NCI-H1048 (cell line): ENCODE data around the gene SRRM2.
A peak's percentile ranks its signal among the peaks of the same experiment; 100 is the strongest.
"Not testable (repeated sequence)": the region's sequence is repeated elsewhere in the genome, so short reads cannot be mapped to it uniquely, and the experiment has no call there.

ENCODE experiments used
- DNase-seq: peaks from one replicate; lab custom pipeline; 2025; lab: John Stamatoyannopoulos, UW

The SRRM2 gene

DNA sequence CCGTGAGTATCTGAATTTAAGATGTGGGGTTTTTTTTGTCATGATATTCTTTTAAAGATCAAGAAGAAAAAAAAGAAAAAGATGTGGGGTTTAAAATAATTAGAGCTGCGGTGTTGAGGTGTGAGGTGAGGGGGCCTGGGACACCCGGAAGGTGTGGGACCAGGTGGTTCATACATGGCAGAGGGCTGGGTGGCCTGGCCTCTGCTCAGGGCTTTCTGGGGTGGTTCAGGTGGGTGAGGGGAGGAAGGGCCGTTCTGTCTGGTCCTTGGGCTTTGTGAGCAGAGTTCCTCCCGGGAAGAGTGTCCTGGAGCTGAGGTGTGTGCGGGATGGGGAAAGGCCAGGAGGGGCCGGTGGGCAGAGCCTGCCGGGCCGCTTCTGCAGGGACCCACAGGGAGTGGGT is 37.4 kb upstream of the SRRM2 start:
- DNase-seq, result no peak

DNA sequence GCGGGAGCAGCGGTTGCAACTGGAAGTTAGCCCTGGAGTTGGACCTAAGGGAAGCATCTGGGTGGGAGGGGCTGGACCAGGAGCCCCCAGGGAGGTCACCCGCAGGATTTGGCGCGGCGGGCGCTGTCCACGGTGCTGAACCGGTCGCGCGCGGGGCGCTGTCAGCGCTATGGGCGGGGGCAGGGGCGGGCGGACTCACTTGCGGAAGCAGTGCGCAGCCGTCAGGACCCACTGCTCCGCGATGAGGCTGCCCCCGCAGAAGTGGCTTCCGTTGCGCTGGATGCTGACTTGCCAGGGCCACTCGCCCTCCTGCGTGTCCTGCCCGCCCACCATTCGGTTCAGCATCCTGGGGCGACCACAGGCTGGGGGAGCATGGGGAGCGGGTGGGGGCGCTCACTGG is 36.9 kb upstream of the SRRM2 start:
- DNase-seq, result no peak

- DNase-seq, result no peak
These were observed 36.2 kb upstream of the SRRM2 start for GRCh38 chr16:2715966-2716885.

GRCh38 chr16:2716948-2717347 is 35.5 kb upstream of the SRRM2 start:
- no peak for DNase-seq

DNA sequence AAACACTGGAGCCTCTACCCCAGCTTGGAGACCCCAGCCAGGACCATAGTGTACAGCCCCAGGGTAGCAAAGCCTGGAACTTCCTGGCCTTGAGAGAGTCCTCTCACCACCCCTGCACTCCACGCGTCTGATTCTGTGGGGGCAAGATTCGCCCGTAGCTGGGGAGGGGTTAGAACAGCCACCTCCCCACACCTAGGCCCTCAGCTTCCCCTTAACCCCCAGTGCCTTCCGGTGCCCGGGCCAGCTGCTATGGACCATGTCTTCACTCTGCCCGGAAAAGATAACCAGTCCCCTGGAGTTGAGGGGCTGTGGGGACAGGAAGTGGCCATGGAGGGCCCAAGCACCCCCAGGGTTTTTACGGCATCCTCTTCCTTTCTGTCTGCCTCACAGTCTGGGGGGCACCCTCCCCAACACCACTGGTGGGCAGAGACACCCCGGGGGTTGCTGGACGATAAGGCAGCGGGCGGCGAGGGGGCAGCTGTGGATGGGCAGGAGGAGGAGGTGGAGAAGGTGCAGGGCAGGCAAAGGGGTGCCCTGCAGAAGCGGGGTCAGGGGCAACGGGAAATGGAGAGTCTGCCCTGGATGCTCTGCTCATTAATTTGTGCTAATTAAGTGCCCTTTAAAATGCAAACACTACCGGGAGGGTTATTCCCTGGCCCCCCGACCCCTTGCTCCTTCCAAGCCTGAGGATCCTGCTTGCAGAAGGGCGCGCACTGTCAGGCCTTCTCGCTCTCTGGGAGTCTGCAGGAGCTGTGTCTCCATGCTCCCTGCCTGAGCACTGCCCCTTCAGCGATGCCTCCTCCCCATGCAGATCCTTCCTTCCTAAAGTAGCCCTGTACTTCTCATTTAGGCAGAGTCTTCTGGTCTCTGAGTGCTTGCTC is 34.8 kb upstream of the SRRM2 start:
- DNase-seq, result no peak

- no peak for DNase-seq
These were observed 32.9 kb upstream of the SRRM2 start for GRCh38 chr16:2719328-2720063.

- DNase-seq, result no peak
These were observed 32.4 kb upstream of the SRRM2 start, which contains the start of gene PRSS27 for GRCh38 chr16:2720064-2720457. TSS of gene PRSS27 (minus strand) at chr16:2720224. CDS start at chr16:2720160, 64 bp downstream.

GRCh38 chr16:2720719-2721633 is 31.5 kb upstream of the SRRM2 start:
- DNase-seq, result peak; percentile 32

DNA sequence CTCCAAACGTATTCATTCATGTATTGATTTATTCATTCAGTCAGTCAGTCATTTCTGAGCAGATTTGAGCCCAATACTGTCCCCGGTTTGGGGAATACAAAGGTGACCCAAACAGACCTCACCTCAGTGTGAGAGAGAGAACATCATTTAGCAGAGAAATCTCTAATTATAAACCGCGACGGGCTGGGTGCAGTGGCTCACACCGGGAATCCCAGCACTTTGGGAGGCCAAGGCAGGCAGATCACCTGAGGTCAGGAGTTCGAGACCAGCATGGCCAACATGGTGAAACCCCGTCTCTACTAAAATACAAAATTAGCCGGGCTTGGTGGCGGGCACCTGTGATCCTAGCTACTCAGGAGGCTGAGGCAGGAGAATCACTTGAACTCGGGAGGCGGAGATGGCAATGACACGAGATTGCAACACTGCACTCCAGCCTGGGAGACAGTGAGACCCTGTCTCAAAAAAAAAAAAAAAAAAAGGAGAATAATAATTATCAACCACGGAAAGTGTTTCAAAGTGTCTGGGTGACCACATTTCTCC is 30.7 kb upstream of the SRRM2 start:
- DNase-seq, result not testable (repeated sequence)

DNA sequence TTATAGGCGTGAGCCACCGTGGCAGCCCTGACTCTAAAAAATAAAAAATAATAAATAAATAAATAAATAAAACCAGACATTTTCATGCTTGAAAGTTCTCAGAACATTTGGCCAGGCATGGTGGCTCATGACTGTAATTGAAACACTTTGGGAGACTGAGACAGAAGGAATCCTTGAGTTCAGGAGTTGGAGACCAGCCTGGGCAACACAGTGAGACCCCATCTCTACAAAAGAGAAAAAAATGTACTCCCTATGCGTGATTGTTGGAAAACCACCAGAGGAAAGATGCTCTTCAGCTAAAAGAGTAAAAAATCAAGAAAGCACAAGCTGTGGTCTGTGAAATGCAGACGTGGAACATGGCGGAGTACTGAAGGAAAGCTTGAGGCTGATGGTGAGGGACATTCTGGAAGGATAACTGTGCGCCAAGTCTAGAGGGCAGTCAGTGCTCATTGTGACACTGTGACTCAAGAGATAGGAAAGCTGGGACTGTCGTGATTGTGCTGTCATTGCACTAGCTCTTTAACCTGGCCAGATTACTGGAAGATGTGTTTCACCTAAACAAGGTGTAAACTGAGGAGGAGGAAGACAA is 28.3 kb upstream of the SRRM2 start:
- DNase-seq, result no peak

DNA sequence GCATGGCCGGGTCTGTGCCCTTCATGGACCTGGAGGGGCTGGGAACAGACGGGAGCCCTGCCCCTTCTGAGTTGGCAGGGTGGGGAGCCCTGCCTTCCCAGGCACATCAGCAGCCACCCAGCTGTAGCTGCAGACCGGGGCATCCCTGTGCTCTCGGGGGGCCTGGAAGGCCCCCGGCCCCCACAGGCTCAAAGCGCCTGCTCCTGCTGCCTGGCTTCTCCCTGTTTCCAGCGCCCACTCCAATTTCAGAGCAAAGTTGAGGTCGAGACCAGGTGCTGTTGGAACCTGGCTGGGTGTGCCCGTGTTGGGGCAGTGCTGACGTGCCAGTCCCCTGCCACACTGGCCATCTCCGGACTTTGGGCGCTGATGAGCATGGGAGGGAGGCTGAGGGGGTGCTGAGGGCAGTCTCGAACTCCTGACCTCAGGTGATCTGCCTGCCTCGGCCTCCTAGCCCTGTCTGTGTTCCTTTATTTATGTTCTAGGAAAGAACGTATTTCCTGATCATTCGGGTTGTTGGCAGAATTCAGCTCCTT is 27.6 kb upstream of the SRRM2 start:
- no peak for DNase-seq

GRCh38 chr16:2726923-2727322 is 25.5 kb upstream of the SRRM2 start:
- no peak for DNase-seq

DNA sequence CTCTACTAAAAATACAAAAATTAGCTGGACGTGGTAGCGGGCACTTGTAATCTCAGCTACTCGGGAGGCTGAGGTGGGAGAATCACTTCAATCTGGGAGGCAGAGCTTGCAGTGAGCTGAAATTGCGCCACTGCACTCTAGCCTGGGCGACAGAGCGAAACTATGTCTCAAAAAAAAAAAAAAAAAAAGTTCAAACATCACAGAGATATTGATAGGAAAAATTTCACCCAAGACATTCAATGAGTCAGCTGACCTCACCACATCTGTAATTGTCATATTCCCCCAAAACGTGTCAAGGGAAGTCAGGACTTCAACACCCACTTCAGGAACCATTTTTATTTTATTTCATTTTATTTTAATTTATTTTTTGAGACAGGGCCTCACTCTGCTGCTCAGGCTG is 24.4 kb upstream of the SRRM2 start:
- DNase-seq, result no peak

DNA sequence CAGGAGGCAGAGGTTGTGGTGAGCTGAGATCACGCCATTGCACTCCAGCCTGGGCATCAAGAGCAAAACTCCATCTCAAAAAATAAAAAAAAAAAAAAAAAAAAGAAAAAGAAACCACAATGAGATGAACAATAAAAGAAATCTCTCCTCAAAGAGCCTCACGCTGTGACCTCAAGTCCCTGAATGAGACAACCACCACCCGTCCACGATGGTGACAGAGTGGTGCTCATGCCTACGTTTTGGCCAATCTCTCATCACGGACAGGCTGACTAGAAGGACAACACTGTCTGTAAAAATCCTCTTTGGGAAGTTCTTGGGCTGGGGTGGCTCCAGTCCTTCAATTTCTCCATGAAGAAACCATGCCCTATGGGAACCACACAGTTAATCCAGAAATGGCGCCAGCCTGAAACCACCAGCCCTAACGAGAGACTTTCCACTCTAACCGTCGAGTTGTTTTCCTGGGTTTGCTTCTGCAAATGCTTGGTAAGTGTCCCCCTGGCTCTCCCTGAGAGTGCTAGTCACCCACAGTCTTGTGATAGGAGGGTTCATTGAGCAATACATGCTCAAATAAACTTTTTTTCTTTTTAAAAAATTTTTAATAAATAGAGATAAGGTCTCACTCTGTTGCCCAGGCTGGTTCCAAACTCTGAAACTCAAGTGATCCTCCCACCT is 17.5 kb upstream of the SRRM2 start:
- DNase-seq, result no peak

DNA sequence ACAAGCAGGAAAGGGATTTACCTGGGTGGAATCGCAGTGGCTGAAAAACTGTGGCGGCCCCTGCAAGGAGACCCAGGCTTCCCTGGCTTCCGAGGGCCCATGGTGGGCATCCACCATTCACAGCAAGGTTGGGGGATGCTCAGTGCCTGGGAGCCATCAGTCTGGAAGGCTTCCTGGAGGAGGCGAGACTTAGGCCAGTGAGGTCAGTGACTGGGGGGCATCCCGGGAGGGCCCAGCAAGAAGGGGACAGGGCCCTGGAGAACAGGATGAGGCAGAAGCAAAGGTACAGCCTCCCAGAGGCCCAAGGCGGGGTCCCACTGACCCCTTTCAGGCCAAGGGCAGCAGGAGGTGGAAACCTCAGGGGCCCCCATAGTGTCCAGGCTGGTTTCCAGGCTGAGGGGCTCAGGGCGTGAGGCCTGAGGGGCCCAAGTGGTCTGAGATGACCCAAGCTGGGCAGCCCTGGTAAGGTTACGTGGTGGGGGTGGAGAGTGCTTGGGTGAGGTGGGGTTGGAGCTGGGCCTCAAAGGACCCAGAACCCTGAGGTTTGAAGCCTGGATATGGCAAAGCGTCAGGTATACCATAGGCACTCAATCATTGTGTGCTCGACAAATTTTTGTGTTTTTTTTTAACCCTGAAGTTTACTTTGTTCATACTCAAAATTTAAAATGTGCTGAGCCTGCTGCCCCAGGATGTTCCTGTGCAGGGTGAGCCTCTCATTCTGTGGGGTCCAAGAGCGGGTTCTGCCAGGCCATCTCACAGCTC is 15.8 kb upstream of the SRRM2 start:
- no peak for DNase-seq

DNA sequence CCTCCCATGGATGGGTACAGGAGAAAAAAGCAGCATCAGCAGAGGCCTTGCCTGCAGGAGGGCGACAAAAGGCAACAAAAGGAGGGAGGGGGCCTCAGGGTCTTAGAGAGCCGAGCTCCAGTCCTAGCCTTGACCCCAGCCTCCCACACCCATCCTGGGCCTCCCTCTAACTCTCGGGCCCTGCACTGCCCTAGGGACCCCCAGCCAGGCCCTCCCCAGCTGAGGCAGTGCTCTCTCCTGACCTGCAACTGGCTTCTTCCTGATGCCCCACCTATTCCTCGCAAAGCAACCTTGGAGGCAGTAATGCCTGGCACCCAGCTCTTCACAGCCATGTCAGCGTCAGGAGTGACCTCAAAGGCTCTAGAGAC is 15.2 kb upstream of the SRRM2 start:
- DNase-seq, result no peak

- no peak for DNase-seq
These were observed 14.5 kb upstream of the SRRM2 start for GRCh38 chr16:2737895-2738418.

DNA sequence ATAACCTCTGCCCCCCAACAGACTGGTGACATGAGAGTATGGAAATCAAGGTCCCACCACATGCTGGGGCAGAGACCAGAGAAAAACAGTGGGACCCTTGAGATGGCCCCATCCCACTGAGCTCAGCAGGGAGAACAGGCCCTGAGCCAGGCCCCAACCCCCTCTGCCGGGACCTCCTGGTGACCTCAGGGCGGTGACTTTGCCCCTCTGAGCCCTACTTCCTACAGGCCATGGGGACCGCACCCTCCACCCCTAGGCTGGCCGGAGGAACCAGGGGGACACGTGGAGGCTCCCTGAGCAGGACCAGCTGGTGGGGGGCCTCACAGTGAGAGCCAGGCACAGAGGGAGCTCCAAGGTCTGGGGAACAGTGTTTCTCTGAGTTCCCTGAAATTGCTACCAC is 13.8 kb upstream of the SRRM2 start:
- no peak for DNase-seq
